HTERT RPE-1 (cell line): ENCODE data around the gene ZMAT2.
"Not testable (repeated sequence)": the region's sequence is repeated elsewhere in the genome, so short reads cannot be mapped to it uniquely, and the experiment has no call there.

ENCODE experiments used
- in situ Hi-C: fragments of 300-500 bp; cut with MboI; formaldehyde crosslinking; loops from 4 replicates; pipeline ENCODE4 v1.14.3; 2020; ENCODE audit warnings: low sequenced_read_pairs

The ZMAT2 gene

DNA sequence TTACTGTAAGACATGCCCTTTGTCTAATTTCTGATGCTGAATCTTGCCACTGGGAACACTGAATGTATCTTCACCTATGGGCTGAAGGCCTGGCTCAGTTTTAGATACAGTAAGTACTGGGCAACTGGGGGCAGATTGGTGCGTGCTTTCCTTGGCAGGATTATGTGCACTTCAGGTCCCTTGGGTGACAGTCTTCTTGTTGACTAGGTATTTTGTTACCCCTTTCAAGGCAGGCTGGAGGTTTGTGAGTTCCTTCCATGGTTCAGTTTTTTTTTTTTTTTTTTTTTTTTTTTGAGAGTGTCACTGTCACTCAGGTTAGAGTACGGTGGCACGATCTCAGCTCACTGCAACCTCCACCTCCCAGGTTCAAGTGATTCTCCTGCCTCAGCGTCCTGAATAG is 7.6 kb downstream of the ZMAT2 start:
- in situ Hi-C loops: no loop called here

DNA sequence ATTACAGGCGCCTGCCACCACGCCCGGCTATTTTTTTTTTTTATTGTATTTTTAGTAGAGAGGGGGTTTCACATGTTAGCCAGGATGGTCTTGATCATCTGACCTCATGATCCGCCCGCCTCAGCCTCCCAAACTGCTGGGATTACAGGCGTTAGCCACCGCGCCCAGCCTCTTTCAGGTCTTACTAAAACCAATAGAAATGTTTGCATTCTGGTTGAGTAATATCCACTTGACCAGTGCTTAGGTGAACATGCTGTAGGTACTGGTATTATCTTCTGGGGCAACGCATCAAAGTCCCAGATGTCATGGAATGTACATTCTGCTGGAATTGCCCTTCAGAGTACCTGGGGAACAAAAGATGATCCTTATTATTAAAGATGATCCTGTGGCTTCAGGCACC is 8.5 kb downstream of the ZMAT2 start:
- in situ Hi-C loops: not testable (repeated sequence)

- in situ Hi-C loops: no loop called here
These were observed 10.8 kb downstream of the ZMAT2 start for GRCh38 chr5:140710899-140711552.

DNA sequence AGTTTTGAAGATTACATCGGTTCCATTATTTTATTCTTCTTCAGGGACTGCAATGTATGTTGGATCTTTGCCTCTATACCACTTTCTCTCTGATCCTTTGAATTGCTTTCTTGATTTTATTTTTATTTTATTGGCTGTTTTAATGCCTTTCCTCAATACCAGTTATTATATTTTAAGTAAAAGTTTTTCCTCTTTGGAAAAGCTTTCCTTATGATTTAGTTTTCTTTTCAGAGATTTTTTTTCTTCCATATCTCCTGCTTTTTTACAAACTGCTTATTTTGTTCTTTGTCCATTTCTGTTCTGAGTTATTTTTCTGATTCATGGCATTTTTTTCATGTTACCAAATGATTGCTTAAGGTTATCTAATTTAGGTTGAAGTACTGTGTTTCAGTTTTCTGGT is 11.5 kb downstream of the ZMAT2 start:
- in situ Hi-C loops: no loop called here

DNA sequence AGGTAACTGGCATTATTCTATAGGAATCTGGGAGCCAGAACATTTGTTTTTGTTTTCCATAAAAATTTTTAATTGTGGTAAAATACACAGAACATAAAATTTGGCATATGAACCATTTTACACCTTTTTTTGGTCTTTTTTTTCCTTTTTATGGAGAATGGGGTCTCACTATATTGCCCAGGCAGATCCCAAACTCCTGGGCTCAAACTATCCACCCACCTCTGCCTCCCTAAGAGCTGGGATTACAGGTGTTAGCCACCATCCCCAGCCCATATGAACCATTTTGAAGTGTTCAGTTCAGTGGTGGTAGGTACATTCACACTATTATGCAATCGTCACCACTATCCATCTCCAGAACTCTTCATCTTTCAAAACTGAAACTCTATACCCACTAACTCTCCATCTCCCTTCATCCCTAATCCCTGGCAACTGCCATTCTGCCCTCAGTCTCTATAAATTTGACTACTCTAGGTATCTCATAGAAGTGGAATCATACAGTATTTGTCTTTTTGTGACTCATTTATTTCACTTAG is 13.4 kb downstream of the ZMAT2 start:
- in situ Hi-C loops: no loop called here

DNA sequence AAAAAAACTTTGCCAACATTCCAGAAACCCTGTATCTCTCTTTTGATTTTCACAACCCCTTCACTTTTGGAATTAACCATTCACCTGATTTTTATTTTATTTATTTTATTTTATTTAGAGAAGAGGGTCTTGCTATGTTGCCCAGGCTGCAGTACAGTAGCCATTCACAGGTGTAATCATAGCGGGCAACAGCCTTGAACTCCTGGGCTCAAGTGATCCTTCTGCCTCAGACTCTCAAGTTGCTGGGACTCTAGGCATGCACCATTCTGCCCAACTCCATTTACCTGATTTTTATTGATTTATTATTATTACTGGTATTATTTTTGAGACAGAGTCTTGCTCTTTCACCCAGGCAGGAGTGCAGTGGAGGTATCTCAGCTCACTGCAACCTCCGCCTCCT is 16.0 kb downstream of the ZMAT2 start:
- in situ Hi-C loops: not testable (repeated sequence)

GRCh38 chr5:140718266-140718592 is 18.0 kb downstream of the ZMAT2 start:
- in situ Hi-C loops: no loop called here

DNA sequence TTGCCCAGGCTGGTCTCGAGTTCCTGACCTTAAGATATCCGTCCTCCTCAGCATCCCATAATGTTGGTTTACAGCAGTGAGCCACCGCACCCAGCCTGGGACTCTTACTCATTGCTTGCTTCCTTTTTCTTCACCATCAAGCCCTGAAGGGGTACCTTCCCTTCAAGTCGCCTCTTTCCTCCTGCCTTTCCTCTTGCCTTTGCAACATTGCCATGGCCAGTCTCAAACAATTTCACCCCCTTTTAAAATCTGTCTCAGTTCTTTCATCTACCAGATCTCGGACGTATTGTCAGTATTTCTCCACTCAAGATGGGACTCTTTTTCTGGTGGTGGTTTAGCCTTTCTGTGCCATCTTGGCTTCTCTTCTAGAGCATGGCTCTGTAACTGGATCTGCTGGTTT is 20.5 kb downstream of the ZMAT2 start:
- in situ Hi-C loops: not testable (repeated sequence)

DNA sequence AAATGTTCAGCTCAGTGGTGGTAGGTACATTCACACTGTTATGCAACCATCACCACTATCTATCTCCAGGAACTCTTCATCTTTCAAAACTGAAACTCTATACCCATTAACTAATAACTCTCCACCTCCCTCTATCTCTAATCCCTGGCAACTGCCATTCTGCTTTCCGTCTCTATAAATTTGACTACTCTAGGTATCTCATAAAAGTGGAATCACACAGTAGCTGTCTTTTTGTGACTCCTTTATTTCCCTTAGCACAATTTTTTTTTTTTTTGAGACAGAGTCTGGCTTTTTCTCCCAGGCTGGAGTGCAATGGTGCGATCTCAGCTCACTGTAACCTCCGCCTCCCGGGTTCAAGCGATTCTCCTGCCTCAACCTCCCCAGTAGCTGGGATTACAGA is 21.1 kb downstream of the ZMAT2 start:
- in situ Hi-C loops: not testable (repeated sequence)

- in situ Hi-C loops: no loop called here
These were observed 25.7 kb downstream of the ZMAT2 start for GRCh38 chr5:140725799-140726471.

DNA sequence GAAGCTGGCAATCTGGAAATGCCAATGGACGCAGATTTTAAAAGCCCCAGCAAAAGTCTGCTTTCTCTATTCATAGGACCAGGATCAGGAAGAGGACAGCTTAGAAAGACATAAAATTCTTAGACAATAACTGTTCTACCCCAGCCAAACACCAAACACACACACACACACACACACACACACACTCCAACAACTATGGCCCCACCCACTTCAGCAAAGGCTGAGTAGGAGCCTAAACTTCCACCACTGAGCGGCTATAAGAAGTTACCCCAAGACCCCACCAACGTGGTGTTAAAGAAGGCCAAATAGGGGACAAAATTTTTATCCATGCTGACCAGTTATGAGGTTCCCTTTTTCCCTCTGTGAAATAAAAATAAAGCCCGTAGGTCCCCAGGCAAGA is 32.9 kb downstream of the ZMAT2 start:
- in situ Hi-C loops: no loop called here

GRCh38 chr5:140734354-140734753 is 34.1 kb downstream of the ZMAT2 start:
- in situ Hi-C loops: no loop called here

DNA sequence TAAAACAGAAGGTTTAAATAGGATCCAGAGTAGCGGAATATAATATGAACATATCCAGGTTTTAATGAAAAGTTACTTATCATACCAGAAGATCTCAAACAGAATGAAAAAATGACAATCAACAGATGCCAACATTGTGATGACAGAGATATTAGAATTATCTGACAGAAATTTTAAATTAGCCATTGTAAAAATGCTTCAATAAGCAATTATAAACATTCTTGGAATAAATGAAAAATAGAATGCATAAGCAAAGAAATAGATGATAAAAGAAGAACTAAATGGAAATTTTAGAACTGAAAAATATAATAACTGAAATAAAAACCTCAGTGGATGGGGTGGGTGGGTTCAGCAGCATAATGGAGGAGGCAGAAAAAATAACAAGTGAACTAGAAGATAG is 37.2 kb downstream of the ZMAT2 start:
- in situ Hi-C loops: no loop called here

DNA sequence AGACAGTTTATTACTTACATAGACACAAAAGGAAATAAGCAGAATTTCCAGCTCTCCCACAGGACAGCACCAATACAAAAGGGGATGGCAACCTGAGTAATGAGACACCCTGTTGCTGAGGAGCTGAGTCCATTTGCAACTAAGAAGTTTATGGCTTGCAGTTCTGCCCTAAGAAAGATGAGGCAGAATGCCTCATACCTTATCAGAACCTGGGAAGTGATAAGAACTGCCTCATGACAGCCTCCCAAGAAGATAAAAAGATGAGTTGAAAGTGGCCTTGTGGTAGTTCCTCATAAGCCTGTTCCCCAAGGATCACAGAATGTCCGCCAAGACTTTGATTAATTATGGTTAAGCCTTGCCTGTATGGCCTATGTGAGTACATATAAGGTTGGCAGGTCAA is 41.7 kb downstream of the ZMAT2 start:
- in situ Hi-C loops: no loop called here

DNA sequence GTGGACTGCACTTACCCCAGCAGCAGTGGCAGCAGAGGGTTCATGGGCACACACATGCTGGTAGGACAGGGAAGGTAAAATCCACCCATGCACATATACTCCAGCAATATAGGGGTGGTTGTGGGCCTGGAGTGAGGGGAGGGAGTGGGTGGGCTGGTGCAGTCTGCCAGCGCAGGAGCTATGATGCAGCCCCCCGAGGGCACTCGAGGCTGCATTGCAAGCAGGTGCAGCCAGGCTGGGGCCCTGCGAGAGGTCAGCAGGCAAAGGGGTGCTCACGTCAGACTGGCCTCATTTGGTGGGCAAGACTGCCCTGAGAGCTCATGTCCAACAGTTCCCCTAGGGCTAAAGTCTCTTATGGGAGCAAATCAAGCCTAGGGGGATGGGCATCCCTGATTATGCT is 53.3 kb downstream of the ZMAT2 start:
- in situ Hi-C loops: no loop called here
